IMR-90 (cell line): Measurements from ENCODE around the gene SNRNP25.

ENCODE experiments used
- CEBPB ChIP-seq: IDR thresholded peaks from 2 replicates; pipeline ENCODE4 v1.6.1; 2012; ENCODE audit warnings: low read depth, low read length, improper control_type of control experiment
- CHD1 ChIP-seq: IDR thresholded peaks from 2 replicates; pipeline ENCODE4 v1.6.1; 2012; ENCODE audit warnings: low read depth, low read length, improper control_type of control experiment
- MXI1 ChIP-seq: IDR thresholded peaks from 2 replicates; pipeline ENCODE4 v1.6.1; 2012; ENCODE audit warnings: low read depth, mild to moderate bottlenecking, low read length, moderate library complexity, borderline replicate concordance
- POLR2A ChIP-seq: IDR thresholded peaks from 2 replicates; pipeline ENCODE4 v1.6.1; 2012; ENCODE audit warnings: mild to moderate bottlenecking, low read depth, low read length
- RCOR1 ChIP-seq: IDR thresholded peaks from 2 replicates; pipeline ENCODE4 v1.6.1; 2012; ENCODE audit warnings: mild to moderate bottlenecking, low read length, improper control_type of control experiment; ENCODE audit not compliant: insufficient replicate concordance
- SMC3 ChIP-seq: fragments of 150-350 bp; IDR thresholded peaks from 2 replicates; pipeline ENCODE4 v1.6.1; 2016; ENCODE audit warnings: low read depth, mild to moderate bottlenecking, antibody characterized with exemption, low read length, moderate library complexity
- TF ChIP-seq, protein P1 (sequence below): conservative IDR thresholded peaks from 2 replicates; pipeline ENCODE4 v1.5.1; 2012; ENCODE audit warnings: mild to moderate bottlenecking, low read depth, low read length, improper control_type of control experiment
- TF ChIP-seq, protein P2 (sequence below): fragments of 150-350 bp; IDR thresholded peaks from 2 replicates; pipeline ENCODE4 v1.6.1; 2016; ENCODE audit warnings: low read depth, mild to moderate bottlenecking, low read length, moderate library complexity, borderline replicate concordance

DNA sequence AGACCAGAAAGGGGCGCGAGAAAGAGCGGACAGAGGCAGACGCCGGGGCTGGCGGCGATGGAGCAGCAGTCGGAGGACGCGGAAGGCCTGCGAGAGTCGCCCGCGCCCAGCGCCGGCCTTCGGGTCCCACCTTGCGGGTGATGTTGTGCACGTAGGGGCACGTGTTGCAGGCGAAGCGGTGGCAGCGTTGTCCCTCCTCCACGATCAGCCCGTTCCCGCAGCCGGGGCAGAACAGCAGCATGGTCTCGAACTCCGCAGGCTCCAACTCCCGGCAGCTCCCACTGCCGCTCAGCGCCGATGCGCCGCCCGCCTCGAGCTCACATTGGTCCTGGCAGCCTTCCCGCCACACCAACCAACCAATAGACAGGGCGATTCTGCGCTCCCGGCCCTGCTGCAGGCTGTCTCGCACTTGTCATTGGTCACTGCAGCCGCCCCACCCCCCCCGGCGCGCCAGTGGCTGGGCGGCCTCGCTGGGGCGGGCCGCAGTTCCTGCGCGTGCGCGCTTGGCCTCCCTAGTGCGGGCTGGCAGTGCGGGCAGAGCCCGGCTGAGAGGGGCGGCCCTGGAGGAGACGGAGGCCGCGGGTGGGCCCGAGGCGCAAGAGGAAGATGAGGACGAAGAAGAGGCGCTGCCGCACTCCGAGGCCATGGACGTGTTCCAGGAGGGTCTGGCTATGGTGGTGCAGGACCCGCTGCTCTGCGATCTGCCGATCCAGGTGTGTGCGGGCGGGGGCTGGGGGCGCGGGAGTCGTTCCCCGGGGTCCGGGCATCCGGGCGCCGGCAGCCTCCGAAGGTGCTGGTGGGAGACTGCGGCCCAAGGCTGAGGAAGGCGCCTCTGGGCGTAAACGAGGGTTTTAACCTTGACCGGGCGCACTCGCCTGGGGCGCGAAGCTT lies at the start of gene SNRNP25, which contains the start of gene POLR3K:
- TF ChIP-seq, protein P1, sequence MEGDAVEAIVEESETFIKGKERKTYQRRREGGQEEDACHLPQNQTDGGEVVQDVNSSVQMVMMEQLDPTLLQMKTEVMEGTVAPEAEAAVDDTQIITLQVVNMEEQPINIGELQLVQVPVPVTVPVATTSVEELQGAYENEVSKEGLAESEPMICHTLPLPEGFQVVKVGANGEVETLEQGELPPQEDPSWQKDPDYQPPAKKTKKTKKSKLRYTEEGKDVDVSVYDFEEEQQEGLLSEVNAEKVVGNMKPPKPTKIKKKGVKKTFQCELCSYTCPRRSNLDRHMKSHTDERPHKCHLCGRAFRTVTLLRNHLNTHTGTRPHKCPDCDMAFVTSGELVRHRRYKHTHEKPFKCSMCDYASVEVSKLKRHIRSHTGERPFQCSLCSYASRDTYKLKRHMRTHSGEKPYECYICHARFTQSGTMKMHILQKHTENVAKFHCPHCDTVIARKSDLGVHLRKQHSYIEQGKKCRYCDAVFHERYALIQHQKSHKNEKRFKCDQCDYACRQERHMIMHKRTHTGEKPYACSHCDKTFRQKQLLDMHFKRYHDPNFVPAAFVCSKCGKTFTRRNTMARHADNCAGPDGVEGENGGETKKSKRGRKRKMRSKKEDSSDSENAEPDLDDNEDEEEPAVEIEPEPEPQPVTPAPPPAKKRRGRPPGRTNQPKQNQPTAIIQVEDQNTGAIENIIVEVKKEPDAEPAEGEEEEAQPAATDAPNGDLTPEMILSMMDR, result no peak
- peak; percentile 78; the same call in 1 of the 2 replicates for TF ChIP-seq MXI1
- TF ChIP-seq POLR2A, result peak; percentile 54; the same call in 1 of the 2 replicates
- no peak for TF ChIP-seq RCOR1
- TF ChIP-seq, protein P2, sequence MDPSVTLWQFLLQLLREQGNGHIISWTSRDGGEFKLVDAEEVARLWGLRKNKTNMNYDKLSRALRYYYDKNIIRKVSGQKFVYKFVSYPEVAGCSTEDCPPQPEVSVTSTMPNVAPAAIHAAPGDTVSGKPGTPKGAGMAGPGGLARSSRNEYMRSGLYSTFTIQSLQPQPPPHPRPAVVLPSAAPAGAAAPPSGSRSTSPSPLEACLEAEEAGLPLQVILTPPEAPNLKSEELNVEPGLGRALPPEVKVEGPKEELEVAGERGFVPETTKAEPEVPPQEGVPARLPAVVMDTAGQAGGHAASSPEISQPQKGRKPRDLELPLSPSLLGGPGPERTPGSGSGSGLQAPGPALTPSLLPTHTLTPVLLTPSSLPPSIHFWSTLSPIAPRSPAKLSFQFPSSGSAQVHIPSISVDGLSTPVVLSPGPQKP, result no peak
- TF ChIP-seq CHD1, result no peak
- no peak for TF ChIP-seq CEBPB
- no peak for TF ChIP-seq SMC3
